ES-I3 (cell line): Measurements from ENCODE around the gene RRP7A.
"Not testable (repeated sequence)": the region's sequence is repeated elsewhere in the genome, so short reads cannot be mapped to it uniquely, and the experiment has no call there.

Experiments used
- H3K36me3 ChIP-seq: 2 replicates; pipeline ENCODE4 v1.6.1; 2013; ENCODE audit warnings: mild to moderate bottlenecking, low read length, control low read depth, moderate library complexity; ENCODE audit not compliant: insufficient read depth
- H3K4me1 ChIP-seq: 2 replicates; pipeline ENCODE4 v1.6.1; 2013; ENCODE audit warnings: mild to moderate bottlenecking, control low read depth, low read length; ENCODE audit not compliant: insufficient read depth
- H3K9ac ChIP-seq: 2 replicates; pipeline ENCODE4 v1.6.1; 2013; ENCODE audit warnings: low read depth, mild to moderate bottlenecking, low read length, moderate library complexity
- H3K9me3 ChIP-seq: 2 replicates; pipeline ENCODE4 v1.6.1; 2013; ENCODE audit warnings: mild to moderate bottlenecking, low read length, moderate library complexity; ENCODE audit not compliant: control insufficient read depth, insufficient read depth

Gene RRP7A

GRCh38 chr22:42519525-42520401 is at the start of gene RRP7A:
TSS of gene RRP7A (minus strand) at chr22:42519796. CDS start at chr22:42519786, 10 bp downstream.
- peak within 1 kb of the TSS; percentile 87 for H3K9ac ChIP-seq
- H3K4me1 ChIP-seq: no peaks in the 10 kb centered on the region
- no peaks in the 10 kb centered on the region for H3K9me3 ChIP-seq
- H3K36me3 ChIP-seq: 0 out of 2 replicates have a peak, but pooled peaks cover 7% of the 10 kb centered on the region

- not testable (repeated sequence) for H3K9ac ChIP-seq, H3K9me3 ChIP-seq, H3K4me1 ChIP-seq, H3K36me3 ChIP-seq
Measured at GRCh38 chr22:42567950-42568349, 48.4 kb upstream of the RRP7A start.

GRCh38 chr22:42565956-42566355 is 46.4 kb upstream of the RRP7A start:
- no peaks in the 10 kb centered on the region for H3K36me3 ChIP-seq
- H3K9ac ChIP-seq: no peak overlapping the region
- H3K4me1 ChIP-seq: peaks cover 7% of the 10 kb centered on the region
- H3K9me3 ChIP-seq: no peaks in the 10 kb centered on the region

GRCh38 chr22:42564699-42565098 is 45.1 kb upstream of the RRP7A start:
- no peaks in the 10 kb centered on the region for H3K36me3 ChIP-seq
- no peak overlapping the region for H3K9ac ChIP-seq
- H3K4me1 ChIP-seq: peaks cover 7% of the 10 kb centered on the region
- H3K9me3 ChIP-seq: no peaks in the 10 kb centered on the region

GRCh38 chr22:42563943-42564342 is 44.3 kb upstream of the RRP7A start:
- H3K9ac ChIP-seq, H3K4me1 ChIP-seq, H3K9me3 ChIP-seq, H3K36me3 ChIP-seq: not testable (repeated sequence)

GRCh38 chr22:42562684-42563083 is 43.1 kb upstream of the RRP7A start:
- no peak overlapping the region for H3K9ac ChIP-seq
- H3K9me3 ChIP-seq: no peaks in the 10 kb centered on the region
- H3K36me3 ChIP-seq: no peaks in the 10 kb centered on the region
- H3K4me1 ChIP-seq: peaks cover 7% of the 10 kb centered on the region

- peaks cover 7% of the 10 kb centered on the region for H3K4me1 ChIP-seq
- no peaks in the 10 kb centered on the region for H3K9me3 ChIP-seq
- no peaks in the 10 kb centered on the region for H3K36me3 ChIP-seq
- H3K9ac ChIP-seq: no peak overlapping the region
Measured at GRCh38 chr22:42562279-42562678, 42.7 kb upstream of the RRP7A start.

- no peak overlapping the region for H3K9ac ChIP-seq
- H3K36me3 ChIP-seq: no peaks in the 10 kb centered on the region
- H3K9me3 ChIP-seq: no peaks in the 10 kb centered on the region
- peaks cover 7% of the 10 kb centered on the region for H3K4me1 ChIP-seq
Measured at GRCh38 chr22:42561856-42562255, 42.3 kb upstream of the RRP7A start.

GRCh38 chr22:42560781-42561180 is 41.2 kb upstream of the RRP7A start:
- Histone ChIP-seq H3K9ac (no peak overlapping the region), H3K36me3 (no peaks in the 10 kb centered on the region), H3K4me1 (peaks cover 7% of the 10 kb centered on the region), H3K9me3 (no peaks in the 10 kb centered on the region)

GRCh38 chr22:42560381-42560780 is 40.8 kb upstream of the RRP7A start:
- peaks cover 7% of the 10 kb centered on the region for H3K4me1 ChIP-seq
- H3K36me3 ChIP-seq: no peaks in the 10 kb centered on the region
- no peaks in the 10 kb centered on the region for H3K9me3 ChIP-seq
- H3K9ac ChIP-seq: no peak overlapping the region

- no peaks in the 10 kb centered on the region for H3K36me3 ChIP-seq
- no peaks in the 10 kb centered on the region for H3K9me3 ChIP-seq
- peaks cover 9% of the 10 kb centered on the region for H3K4me1 ChIP-seq
- H3K9ac ChIP-seq: peak within 1 kb of the TSS; percentile 57; the same call in 1 of the 2 replicates
Measured at GRCh38 chr22:42553475-42554361, 34.1 kb upstream of the RRP7A start, which contains the start of gene SERHL2. TSS of gene SERHL2 (plus strand) at chr22:42553956. CDS start at chr22:42554021, 65 bp downstream.

- H3K36me3 ChIP-seq, H3K9ac ChIP-seq: not testable (repeated sequence)
- H3K4me1 ChIP-seq: peaks cover 11% of the 10 kb centered on the region
Measured at GRCh38 chr22:42552294-42552647, 32.7 kb upstream of the RRP7A start.

GRCh38 chr22:42549331-42550060 is 29.9 kb upstream of the RRP7A start:
- Histone ChIP-seq H3K4me1 (peaks cover 11% of the 10 kb centered on the region), H3K9ac (no peak overlapping the region), H3K9me3 (no peaks in the 10 kb centered on the region), H3K36me3 (no peaks in the 10 kb centered on the region)

More at GRCh38 chr22:42552294-42552647, 32.7 kb upstream of the RRP7A start:
- H3K9me3 ChIP-seq: not testable (repeated sequence)
